Dedifferentiated amniotic fluid mesenchymal stem cell (primary cell): ENCODE data around the gene SEPHS2.

Experiments
- DNase-seq: peaks from one replicate; pipeline ENCODE4 v3.0.0-alpha.2; 2016; ENCODE audit errors: extremely low spot score

SEPHS2 gene

DNA sequence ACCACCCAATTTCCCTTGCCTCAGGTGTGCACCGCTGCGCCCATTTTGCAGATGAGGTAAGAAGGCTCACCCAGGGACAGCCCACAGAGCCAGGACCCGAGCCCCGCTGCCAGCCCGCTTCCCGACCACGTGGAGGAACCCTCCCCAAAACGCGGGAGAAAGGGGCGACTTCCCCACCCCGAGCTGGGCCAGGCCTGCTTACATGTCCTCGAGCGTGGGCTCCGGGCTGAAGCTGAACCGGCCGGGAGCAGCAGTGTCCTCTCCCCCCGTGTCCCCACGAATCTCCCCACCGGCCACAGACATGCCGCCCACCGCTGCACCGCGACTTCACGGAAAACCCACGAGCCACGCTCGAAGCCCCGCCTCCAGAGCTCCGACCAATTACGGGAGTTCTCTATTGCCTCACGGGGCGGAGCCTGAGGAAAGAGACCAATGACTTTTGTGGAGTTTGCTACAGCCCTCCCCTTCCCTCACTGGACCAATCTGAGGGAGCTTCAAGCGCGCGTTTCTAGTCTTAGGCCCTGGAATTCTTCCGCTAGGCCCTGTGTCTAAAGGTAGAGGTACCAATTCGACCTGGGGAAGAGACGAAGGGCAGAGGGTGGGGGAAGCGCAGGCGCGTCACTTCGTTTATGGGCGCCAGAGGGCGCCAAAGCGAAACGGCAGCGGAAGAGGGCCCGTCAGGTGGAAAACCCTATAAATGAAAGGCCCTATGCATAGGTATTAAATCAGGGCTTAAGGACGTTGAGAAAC, 15.8 kb downstream of the SEPHS2 start, which contains the start of gene DCTPP1:
Gene DCTPP1, minus strand, starts transcription at position 353 of the 750 bp plus-strand sequence. Its CDS starts 50 bp downstream, at position 303.
- peak; percentile 98 for DNase-seq

DNA sequence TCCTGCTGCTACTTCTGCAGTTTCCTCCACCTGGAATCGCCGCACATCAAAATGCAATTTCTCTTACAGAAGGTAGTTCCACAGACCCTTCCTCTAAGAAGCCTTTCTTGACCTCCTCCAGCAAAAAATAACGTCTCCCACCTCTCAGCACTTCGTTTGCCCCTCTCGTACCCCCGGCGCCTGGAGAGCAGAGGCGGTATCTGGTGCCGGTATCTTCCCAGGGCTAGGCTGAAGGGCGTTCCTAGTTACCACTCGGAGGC, 16.3 kb downstream of the SEPHS2 start:
- no peak for DNase-seq

GRCh38 chr16:30428055-30428454, 17.6 kb downstream of the SEPHS2 start:
- no peak for DNase-seq

GRCh38 chr16:30421010-30421409, 24.7 kb downstream of the SEPHS2 start:
- DNase-seq, result no peak

- no peak for DNase-seq
These were observed 27.1 kb downstream of the SEPHS2 start for GRCh38 chr16:30418350-30419181.

GRCh38 chr16:30417529-30418349, 27.9 kb downstream of the SEPHS2 start:
- peak; percentile 56 for DNase-seq

GRCh38 chr16:30416624-30417528, 28.8 kb downstream of the SEPHS2 start:
- DNase-seq, result no peak

GRCh38 chr16:30416047-30416603, 29.5 kb downstream of the SEPHS2 start:
- no peak for DNase-seq

- no peak for DNase-seq
These were observed 31.5 kb downstream of the SEPHS2 start for GRCh38 chr16:30414159-30414558.

- no peak for DNase-seq
These were observed 32.4 kb downstream of the SEPHS2 start for GRCh38 chr16:30413112-30413806.

- peak; percentile 80 for DNase-seq
These were observed 36.3 kb downstream of the SEPHS2 start for GRCh38 chr16:30409125-30410060.

- DNase-seq, result peak; percentile 38
These were observed 37.7 kb downstream of the SEPHS2 start for GRCh38 chr16:30407804-30408534.

DNA sequence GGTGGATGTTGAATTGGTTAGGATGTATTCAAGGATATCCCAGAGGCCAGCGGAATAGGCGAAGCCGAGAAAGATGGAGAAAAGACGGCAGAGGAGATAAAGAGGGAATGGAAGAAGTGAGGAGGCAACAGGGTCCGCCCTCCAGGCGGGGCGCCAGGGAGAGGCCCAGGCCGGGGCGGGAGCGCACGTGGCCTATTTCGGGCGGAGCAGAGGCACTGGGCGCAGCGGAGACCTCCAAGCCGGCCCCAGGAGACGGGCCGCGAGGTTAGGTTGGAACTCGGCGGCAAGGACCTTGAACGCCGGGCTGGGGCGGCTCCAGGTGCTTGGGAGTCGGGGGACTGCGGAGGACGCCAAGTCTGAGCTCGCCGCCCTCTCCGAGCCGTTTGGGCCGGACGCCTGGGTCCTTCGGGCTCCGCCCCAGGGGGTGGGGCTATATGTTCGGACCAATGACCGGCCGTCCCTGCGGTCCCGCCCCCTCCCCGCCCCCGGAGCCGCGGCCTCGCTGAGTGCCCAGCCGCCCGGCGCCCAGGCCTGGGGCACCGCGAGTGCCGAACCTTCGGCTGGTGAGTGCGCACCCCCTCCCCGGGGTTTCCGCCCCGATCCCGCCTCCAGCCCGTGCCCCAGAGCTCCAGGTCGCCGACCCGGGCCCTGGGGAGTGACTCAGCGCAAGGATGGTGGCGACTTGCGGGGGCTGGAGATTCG, 38.4 kb downstream of the SEPHS2 start, which contains the start of gene ZNF771:
Gene ZNF771, plus strand, starts transcription at position 505 of the 702 bp plus-strand sequence. CDS start 448 bp downstream, outside the sequence.
- DNase-seq, result peak; percentile 85

DNA sequence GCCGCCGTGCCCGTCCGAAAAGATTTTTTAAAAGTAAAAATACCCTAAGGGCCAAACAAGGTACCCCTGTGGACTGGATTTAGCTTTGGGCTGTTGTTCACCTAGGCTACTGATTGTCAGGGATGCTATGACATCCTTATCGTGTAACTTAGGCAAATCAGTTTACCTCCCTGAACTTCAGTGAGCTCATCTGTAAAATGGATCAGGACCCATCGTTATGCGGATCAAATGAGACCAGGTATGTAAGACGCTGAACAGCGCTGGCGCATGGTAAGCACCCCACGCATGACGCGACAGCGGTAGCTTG, 38.9 kb downstream of the SEPHS2 start:
- no peak for DNase-seq

DNA sequence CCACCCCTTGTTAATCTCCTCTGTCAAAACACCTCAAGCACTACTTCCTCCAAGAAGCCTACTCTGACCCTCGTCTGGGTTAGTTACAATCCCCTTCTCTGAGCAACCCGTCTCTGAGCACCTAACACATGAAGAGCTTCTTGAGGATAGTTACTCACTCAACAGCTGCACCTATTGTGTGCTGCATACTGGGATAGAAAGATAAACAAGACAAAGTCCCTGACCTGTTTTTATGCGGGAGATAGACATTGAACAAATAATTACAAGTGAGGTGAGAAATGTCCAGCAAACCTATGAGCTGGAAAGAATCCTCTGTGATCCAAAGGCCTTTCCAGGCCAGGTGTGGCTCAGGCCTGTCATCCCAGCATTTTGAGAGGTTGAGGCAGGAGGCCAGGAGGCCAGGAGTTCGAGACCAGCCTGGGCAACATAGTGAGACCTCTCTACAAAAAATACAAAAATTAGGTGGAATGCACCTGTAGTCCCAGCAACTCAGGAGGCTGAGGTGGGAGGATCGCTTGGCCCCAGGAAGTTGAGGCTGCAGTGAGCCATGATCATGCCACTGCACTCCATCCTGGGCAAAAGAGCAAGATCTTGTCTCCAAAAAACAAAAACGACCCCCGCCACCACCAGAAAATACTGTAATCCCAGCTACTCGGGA, 43.8 kb downstream of the SEPHS2 start:
- DNase-seq, result no peak

- no peak for DNase-seq
These were observed 46.1 kb downstream of the SEPHS2 start for GRCh38 chr16:30399435-30400186.
